LNCAP (cell line): Measurements from ENCODE around the gene INSL6.

Experiments
- CTCF ChIP-seq: fragments of 450-650 bp; IDR thresholded peaks from 2 replicates; pipeline ENCODE4 v1.5.1; 2017; ENCODE audit warnings: mild to moderate bottlenecking

Gene INSL6

GRCh38 chr9:5122516-5122915 lies 62.9 kb downstream of the INSL6 start:
- TF ChIP-seq CTCF: no peak

- TF ChIP-seq CTCF: no peak
These were observed 63.3 kb downstream of the INSL6 start for GRCh38 chr9:5122116-5122515.

- TF ChIP-seq CTCF: no peak
These were observed 71.3 kb downstream of the INSL6 start for GRCh38 chr9:5113994-5114748.
